Osteoblast (primary cell): ENCODE data around the gene TBATA. TPM values are rescaled to one million over a fixed set of nuclear protein-coding genes. Genes with fewer than 3 reads are reported as not detected.

Experiments
- DNase-seq: peaks from one replicate; pipeline ENCODE4 v3.0.0; 2011; ENCODE audit warnings: low spot score, mixed read lengths; ENCODE audit not compliant: insufficient read length; ENCODE audit errors: missing footprints
- H2AFZ ChIP-seq: 2 replicates; pipeline ENCODE4 v1.6.0; 2011; ENCODE audit warnings: mild to moderate bottlenecking, low read length
- H3K27ac ChIP-seq: 2 replicates; pipeline ENCODE4 v1.5.1; 2011; ENCODE audit warnings: mild to moderate bottlenecking, low read depth, low read length, moderate library complexity
- H3K27me3 ChIP-seq: 2 replicates; pipeline ENCODE4 v1.6.0; 2012; ENCODE audit warnings: mild to moderate bottlenecking, control low read depth, inconsistent platforms, low read length, moderate library complexity; ENCODE audit not compliant: insufficient read depth
- H3K36me3 ChIP-seq: 2 replicates; pipeline ENCODE4 v1.5.1; 2011; ENCODE audit warnings: mild to moderate bottlenecking, low read length, control low read depth, moderate library complexity; ENCODE audit not compliant: insufficient read depth
- H3K4me1 ChIP-seq: 2 replicates; pipeline ENCODE4 v1.5.1; 2011; ENCODE audit warnings: mild to moderate bottlenecking, low read length, control low read depth, moderate library complexity; ENCODE audit not compliant: insufficient read depth
- H3K4me2 ChIP-seq: 2 replicates; pipeline ENCODE4 v1.6.0; 2011; ENCODE audit warnings: mild to moderate bottlenecking, low read length; ENCODE audit not compliant: insufficient read depth
- H3K4me3 ChIP-seq: fragments of 200-600 bp; sonication (generic); 3 replicates; pipeline ENCODE4 v1.5.1; 2012; ENCODE audit warnings: mild to moderate bottlenecking, low read length, inconsistent platforms; ENCODE audit not compliant: insufficient read depth
- H3K79me2 ChIP-seq: 2 replicates; pipeline ENCODE4 v1.6.0; 2012; ENCODE audit warnings: mild to moderate bottlenecking, low read length, control low read depth, inconsistent platforms; ENCODE audit not compliant: insufficient read depth
- H3K9me3 ChIP-seq: 2 replicates; pipeline ENCODE4 v1.5.1; 2011; ENCODE audit warnings: low read depth, low read length, control low read depth
- H4K20me1 ChIP-seq: 2 replicates; pipeline ENCODE4 v1.6.0; 2012; ENCODE audit warnings: mild to moderate bottlenecking, low read length, control low read depth; ENCODE audit not compliant: insufficient read depth
- total RNA-seq: library from RNA; depleted of rRNA; stranded (reverse); fragments of >200 nt; gene quantifications from 2 replicates; pipeline ENCODE4 v1.2.3, GENCODE V29; 2012
- TF ChIP-seq, protein P1 (sequence below): IDR thresholded peaks from 2 replicates; pipeline ENCODE4 v1.5.1; 2011; ENCODE audit warnings: mild to moderate bottlenecking, low read depth, low read length, moderate library complexity; ENCODE audit errors: extremely low read depth

The TBATA gene, protein sequence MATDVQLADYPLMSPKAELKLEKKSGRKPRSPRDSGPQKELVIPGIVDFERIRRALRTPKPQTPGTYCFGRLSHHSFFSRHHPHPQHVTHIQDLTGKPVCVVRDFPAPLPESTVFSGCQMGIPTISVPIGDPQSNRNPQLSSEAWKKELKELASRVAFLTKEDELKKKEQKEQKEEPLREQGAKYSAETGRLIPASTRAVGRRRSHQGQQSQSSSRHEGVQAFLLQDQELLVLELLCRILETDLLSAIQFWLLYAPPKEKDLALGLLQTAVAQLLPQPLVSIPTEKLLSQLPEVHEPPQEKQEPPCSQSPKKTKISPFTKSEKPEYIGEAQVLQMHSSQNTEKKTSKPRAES
- not detected in 2 replicates for total RNA-seq

DNA sequence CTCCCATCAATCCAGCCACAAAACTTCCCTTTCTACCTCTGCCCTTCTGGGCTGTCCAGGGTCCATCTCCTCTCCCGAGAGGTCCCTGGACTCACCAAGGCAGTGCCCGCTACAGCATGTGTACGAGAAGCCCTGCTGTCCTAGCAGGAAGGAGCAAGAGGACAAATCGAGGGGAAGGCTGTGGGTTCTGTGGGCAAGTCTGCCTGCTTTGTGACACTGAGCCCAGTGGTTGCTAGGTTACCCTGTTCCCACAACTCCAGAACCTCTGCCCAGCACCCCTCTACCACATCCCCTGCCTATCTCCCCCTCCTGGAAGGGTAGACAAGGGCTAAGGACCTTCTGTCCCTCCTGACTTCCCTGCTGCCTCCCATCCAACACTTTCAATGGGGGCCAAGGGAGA lies at the start of gene TBATA:
TSS of gene TBATA (minus strand) at position 188 of the 400 bp plus-strand sequence. CDS start 1,998 bp downstream, outside the sequence.
- Histone ChIP-seq H2AFZ (peak within 1 kb of the TSS; percentile 32), H3K27ac (no peak within 1 kb of the TSS), H3K79me2 (no peaks in the 10 kb centered on the region), H3K27me3 (peaks cover 24% of the 10 kb centered on the region), H3K4me2 (no peak within 1 kb of the TSS), H3K9me3 (no peaks in the 10 kb centered on the region), H3K36me3 (no peaks in the 10 kb centered on the region), H3K4me3 (no peak within 1 kb of the TSS), H3K4me1 (peaks cover 6% of the 10 kb centered on the region), H4K20me1 (no peaks in the 10 kb centered on the region)
- DNase-seq: no peak
- TF ChIP-seq, protein P1, sequence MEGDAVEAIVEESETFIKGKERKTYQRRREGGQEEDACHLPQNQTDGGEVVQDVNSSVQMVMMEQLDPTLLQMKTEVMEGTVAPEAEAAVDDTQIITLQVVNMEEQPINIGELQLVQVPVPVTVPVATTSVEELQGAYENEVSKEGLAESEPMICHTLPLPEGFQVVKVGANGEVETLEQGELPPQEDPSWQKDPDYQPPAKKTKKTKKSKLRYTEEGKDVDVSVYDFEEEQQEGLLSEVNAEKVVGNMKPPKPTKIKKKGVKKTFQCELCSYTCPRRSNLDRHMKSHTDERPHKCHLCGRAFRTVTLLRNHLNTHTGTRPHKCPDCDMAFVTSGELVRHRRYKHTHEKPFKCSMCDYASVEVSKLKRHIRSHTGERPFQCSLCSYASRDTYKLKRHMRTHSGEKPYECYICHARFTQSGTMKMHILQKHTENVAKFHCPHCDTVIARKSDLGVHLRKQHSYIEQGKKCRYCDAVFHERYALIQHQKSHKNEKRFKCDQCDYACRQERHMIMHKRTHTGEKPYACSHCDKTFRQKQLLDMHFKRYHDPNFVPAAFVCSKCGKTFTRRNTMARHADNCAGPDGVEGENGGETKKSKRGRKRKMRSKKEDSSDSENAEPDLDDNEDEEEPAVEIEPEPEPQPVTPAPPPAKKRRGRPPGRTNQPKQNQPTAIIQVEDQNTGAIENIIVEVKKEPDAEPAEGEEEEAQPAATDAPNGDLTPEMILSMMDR: no peak

DNA sequence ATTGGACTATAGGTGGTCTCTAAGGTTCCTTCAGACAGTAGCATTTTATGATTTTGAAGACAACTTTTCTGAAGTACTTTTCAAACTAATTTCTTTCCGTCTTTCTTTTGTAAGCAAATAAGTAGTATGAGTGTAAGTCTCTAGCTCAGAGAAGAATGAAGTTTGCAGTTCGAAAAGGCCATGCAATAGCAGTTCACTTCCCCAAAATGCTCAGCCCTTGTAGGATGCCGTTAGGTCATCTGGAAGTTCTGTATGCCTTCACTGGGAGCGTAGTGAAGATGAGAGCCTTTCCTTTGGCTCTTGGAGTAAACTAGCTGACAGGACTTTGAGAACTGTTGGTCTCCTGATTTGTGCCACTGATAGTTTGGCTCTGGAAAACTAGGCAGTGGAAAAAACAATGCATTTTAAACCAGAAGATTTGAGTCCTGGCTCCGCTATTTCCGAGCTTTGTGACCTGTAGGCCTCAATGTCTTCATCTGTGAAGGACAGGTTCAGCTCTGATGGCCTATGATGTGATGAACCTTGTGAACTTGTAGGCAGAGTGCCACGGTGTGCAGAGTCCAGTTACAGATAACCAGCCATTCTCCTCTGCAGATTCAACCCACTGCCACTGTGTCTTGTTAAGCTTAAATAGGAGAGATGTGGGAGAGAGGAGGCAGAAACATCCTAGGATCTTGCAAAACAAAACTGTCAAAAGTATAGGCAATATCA lies 49.4 kb upstream of the TBATA start:
- no peak for DNase-seq
- Histone ChIP-seq H3K27me3 (no peaks in the 10 kb centered on the region), H3K4me2 (no peak overlapping the region), H2AFZ (no peak overlapping the region), H3K4me1 (peaks cover 70% of the 10 kb centered on the region), H3K36me3 (peaks cover 8% of the 10 kb centered on the region), H3K27ac (peak overlapping the region; percentile 96), H3K4me3 (no peak overlapping the region), H4K20me1 (no peaks in the 10 kb centered on the region), H3K79me2 (peaks cover 46% of the 10 kb centered on the region), H3K9me3 (no peaks in the 10 kb centered on the region)
- TF ChIP-seq, protein P1: no peak

DNA sequence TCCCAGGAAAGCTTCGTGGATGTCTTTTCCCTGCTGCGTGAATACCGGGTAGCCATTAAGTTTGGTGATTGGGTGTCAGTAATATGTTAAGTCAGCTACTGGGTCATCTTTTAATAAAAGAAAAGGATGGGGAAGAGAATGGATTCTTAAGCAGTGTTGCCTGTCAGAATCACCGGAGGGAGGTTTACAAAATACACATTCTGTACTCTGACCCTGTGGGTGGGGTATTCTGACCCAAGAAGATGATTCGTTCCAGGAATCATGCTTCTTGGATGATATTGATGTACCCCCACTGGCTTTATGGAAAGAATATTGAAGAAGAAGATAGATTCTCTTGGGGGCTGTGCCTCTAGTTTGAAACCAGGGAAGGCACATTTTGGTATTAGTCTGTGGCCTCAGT lies 48.8 kb upstream of the TBATA start:
- no peak for DNase-seq
- H3K4me1 ChIP-seq: peaks cover 72% of the 10 kb centered on the region

More for the DNA sequence above, 48.8 kb upstream of the TBATA start:
- TF ChIP-seq, protein P1: no peak
- no peaks in the 10 kb centered on the region for H4K20me1 ChIP-seq
- peak overlapping the region; percentile 56 for H3K4me2 ChIP-seq
- no peaks in the 10 kb centered on the region for H3K27me3 ChIP-seq
- peaks cover 51% of the 10 kb centered on the region for H3K79me2 ChIP-seq
- H2AFZ ChIP-seq: no peak overlapping the region
- no peaks in the 10 kb centered on the region for H3K9me3 ChIP-seq
- H3K4me3 ChIP-seq: no peak overlapping the region
- peaks cover 8% of the 10 kb centered on the region for H3K36me3 ChIP-seq
- H3K27ac ChIP-seq: peak overlapping the region; percentile 96
